IMR-90 (cell line): Measurements from ENCODE around the gene TMSB10.
"Not testable (repeated sequence)": the region's sequence is repeated elsewhere in the genome, so short reads cannot be mapped to it uniquely, and the experiment has no call there.

Source experiments
- BHLHE40 ChIP-seq: fragments of 150-350 bp; IDR thresholded peaks from 2 replicates; pipeline ENCODE4 v1.6.1; 2016; ENCODE audit warnings: mild to moderate bottlenecking, low read depth, low read length
- CEBPB ChIP-seq: IDR thresholded peaks from 2 replicates; pipeline ENCODE4 v1.6.1; 2012; ENCODE audit warnings: low read depth, low read length, improper control_type of control experiment
- ELK1 ChIP-seq: fragments of 150-350 bp; IDR thresholded peaks from 2 replicates; pipeline ENCODE4 v1.6.1; 2016; ENCODE audit warnings: low read depth, mild to moderate bottlenecking, low read length, moderate library complexity, borderline replicate concordance
- FOS ChIP-seq: fragments of 150-350 bp; IDR thresholded peaks from 2 replicates; pipeline ENCODE4 v1.6.1; 2016; ENCODE audit warnings: low read depth, low read length
- MAFK ChIP-seq: IDR thresholded peaks from 2 replicates; pipeline ENCODE4 v1.6.1; 2012; ENCODE audit warnings: low read depth, low read length, improper control_type of control experiment
- MAZ ChIP-seq: IDR thresholded peaks from 2 replicates; pipeline ENCODE4 v1.6.1; 2012; ENCODE audit warnings: low read depth, mild to moderate bottlenecking, low read length, improper control_type of control experiment, moderate library complexity, borderline replicate concordance
- MXI1 ChIP-seq: IDR thresholded peaks from 2 replicates; pipeline ENCODE4 v1.6.1; 2012; ENCODE audit warnings: low read depth, mild to moderate bottlenecking, low read length, moderate library complexity, borderline replicate concordance
- POLR2A ChIP-seq: IDR thresholded peaks from 2 replicates; pipeline ENCODE4 v1.6.1; 2012; ENCODE audit warnings: mild to moderate bottlenecking, low read depth, low read length
- RAD21 ChIP-seq: IDR thresholded peaks from 2 replicates; pipeline ENCODE4 v1.6.1; 2012; ENCODE audit warnings: low read length, improper control_type of control experiment
- RCOR1 ChIP-seq: IDR thresholded peaks from 2 replicates; pipeline ENCODE4 v1.6.1; 2012; ENCODE audit warnings: mild to moderate bottlenecking, low read length, improper control_type of control experiment; ENCODE audit not compliant: insufficient replicate concordance
- RFX5 ChIP-seq: IDR thresholded peaks from 2 replicates; pipeline ENCODE4 v1.8.0; 2012; ENCODE audit warnings: low read depth, mild to moderate bottlenecking, low read length, moderate library complexity
- SMC3 ChIP-seq: fragments of 150-350 bp; IDR thresholded peaks from 2 replicates; pipeline ENCODE4 v1.6.1; 2016; ENCODE audit warnings: low read depth, mild to moderate bottlenecking, antibody characterized with exemption, low read length, moderate library complexity
- USF2 ChIP-seq: fragments of 150-350 bp; IDR thresholded peaks from 2 replicates; pipeline ENCODE4 v1.6.1; 2017; ENCODE audit warnings: mild to moderate bottlenecking, antibody characterized with exemption, low read length, low read depth
- TF ChIP-seq, protein P1 (sequence below): conservative IDR thresholded peaks from 2 replicates; pipeline ENCODE4 v1.5.1; 2012; ENCODE audit warnings: mild to moderate bottlenecking, low read depth, low read length, improper control_type of control experiment

- TF ChIP-seq POLR2A, RAD21, SMC3, BHLHE40, RFX5, USF2, MXI1, RCOR1, MAFK, CEBPB, ELK1, MAZ, FOS: not testable (repeated sequence)
- TF ChIP-seq, protein P1, sequence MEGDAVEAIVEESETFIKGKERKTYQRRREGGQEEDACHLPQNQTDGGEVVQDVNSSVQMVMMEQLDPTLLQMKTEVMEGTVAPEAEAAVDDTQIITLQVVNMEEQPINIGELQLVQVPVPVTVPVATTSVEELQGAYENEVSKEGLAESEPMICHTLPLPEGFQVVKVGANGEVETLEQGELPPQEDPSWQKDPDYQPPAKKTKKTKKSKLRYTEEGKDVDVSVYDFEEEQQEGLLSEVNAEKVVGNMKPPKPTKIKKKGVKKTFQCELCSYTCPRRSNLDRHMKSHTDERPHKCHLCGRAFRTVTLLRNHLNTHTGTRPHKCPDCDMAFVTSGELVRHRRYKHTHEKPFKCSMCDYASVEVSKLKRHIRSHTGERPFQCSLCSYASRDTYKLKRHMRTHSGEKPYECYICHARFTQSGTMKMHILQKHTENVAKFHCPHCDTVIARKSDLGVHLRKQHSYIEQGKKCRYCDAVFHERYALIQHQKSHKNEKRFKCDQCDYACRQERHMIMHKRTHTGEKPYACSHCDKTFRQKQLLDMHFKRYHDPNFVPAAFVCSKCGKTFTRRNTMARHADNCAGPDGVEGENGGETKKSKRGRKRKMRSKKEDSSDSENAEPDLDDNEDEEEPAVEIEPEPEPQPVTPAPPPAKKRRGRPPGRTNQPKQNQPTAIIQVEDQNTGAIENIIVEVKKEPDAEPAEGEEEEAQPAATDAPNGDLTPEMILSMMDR, result not testable (repeated sequence)
These were observed 10.2 kb downstream of the TMSB10 start for GRCh38 chr2:84915675-84916074.
